Measurements from ENCODE around the gene GMFB.

- no peak for TF ChIP-seq CTCF (IDR thresholded peaks at IDR 0.05; ENCODE audit: extremely low read depth in 1 of 2, insufficient read depth in 1 of 2, low read depth in 1 of 2, low read length in 2 of 2)
- no peak for TF ChIP-seq POLR2A (IDR thresholded peaks at IDR 0.05; ENCODE audit: low read depth, low read length)
- no peak for TF ChIP-seq EZH2 (IDR thresholded peaks at IDR 0.05; ENCODE audit: borderline replicate concordance, low read depth, low read length, severe bottlenecking)
- no peak for TF ChIP-seq MYC (IDR thresholded peaks at IDR 0.05; ENCODE audit: low read depth, low read length)
- TF ChIP-seq POLR2AphosphoS5 (IDR thresholded peaks at IDR 0.05; ENCODE audit: insufficient read depth, low read depth, low read length): no peak
- no peak for TF ChIP-seq MAX (IDR thresholded peaks at IDR 0.05; ENCODE audit: insufficient read depth, insufficient read length)
- TF ChIP-seq FOS (IDR thresholded peaks at IDR 0.05; ENCODE audit: borderline replicate concordance, insufficient read depth, low read length): no peak
- no peak for TF ChIP-seq JUN (IDR thresholded peaks at IDR 0.05; ENCODE audit: borderline replicate concordance, insufficient read depth, insufficient read length, low read depth)
- TF ChIP-seq GATA2 (IDR thresholded peaks at IDR 0.05; ENCODE audit: insufficient read depth, insufficient read length, low read depth, low read length): no peak
Observed at GRCh38 chr14:54515670-54516069, 26.9 kb upstream of the GMFB start.
